Memory B cell (primary cell): ENCODE measurements around the gene NPDC1.

Experiments
- ATAC-seq: fragments of 150-1000 bp; cut with Tn5 transposase; 2 replicates; pipeline ENCODE4 v1.10.0; 2021; ENCODE audit warnings: low read depth, mild to moderate bottlenecking, moderate library complexity
- DNase-seq, 2 donors: peaks; one replicate each; pipeline ENCODE4 v3.0.0; 2022; ENCODE audit warnings: low spot score in 2 of 2
- H3K27ac Mint-ChIP-seq: one replicate; pipeline ENCODE4 v1.8.0; 2022; ENCODE audit warnings: mild to moderate bottlenecking, moderate library complexity, mixed read lengths
- H3K27me3 Mint-ChIP-seq: one replicate; pipeline ENCODE4 v1.8.0; 2022; ENCODE audit warnings: mixed read lengths
- H3K36me3 Mint-ChIP-seq: one replicate; pipeline ENCODE4 v1.8.0; 2022; ENCODE audit warnings: mild to moderate bottlenecking, mixed read lengths
- H3K4me1 Mint-ChIP-seq: one replicate; pipeline ENCODE4 v1.8.0; 2022; ENCODE audit warnings: mixed read lengths
- H3K4me3 Mint-ChIP-seq: one replicate; pipeline ENCODE4 v1.8.0; 2022; ENCODE audit warnings: mild to moderate bottlenecking, moderate library complexity, mixed read lengths
- H3K9me3 Mint-ChIP-seq: one replicate; pipeline ENCODE4 v1.8.0; 2022; ENCODE audit warnings: mixed read lengths

NPDC1 gene

DNA sequence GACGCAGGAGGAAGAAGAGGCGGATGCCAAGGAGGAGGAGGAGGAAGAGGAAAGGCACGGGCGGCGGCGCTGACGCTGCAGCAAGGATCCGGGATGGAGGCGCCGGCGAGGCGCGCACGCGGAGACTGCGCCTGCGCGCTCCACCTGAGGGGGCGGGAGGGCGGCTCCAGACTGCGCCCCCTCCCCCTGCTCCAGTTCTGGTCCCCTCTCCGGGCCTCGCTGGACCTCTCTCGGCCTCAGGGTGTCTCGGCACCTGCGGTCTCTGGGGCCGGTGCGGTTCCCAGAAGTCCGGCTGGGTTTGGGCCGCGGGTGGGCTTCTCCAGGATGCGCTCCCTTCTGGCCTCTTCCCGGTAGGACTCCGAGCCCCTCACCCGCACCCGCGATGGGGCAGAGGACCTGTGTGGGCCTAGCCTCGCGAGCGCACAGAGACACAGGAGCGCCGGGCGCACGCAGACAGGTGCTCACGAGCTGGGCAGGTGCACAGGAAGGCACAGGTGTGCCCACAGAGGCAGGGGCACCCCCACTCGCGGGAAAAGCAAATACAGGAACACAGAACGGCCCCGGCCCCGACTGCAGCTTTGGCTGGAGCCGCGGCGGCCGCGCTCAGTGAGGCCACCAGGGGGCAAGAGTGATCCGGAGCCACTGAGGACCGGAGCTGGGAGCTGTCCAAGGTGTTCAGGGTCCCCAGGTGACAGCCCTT, at the start of gene NPDC1:
Gene NPDC1, minus strand, starts transcription at position 90 of the 700 bp plus-strand sequence. CDS start 188 bp downstream, outside the sequence.
- Mint-ChIP-seq H3K27me3 (peaks cover 20% of the 10 kb centered on the region), H3K9me3 (no peaks in the 10 kb centered on the region), H3K4me1 (peaks cover 7% of the 10 kb centered on the region), H3K27ac (no peak within 1 kb of the TSS), H3K4me3 (peak within 1 kb of the TSS; percentile 37), H3K36me3 (no peaks in the 10 kb centered on the region)
- DNase-seq (peak; percentile 84 to 90), ATAC-seq (peak; percentile 91)

DNA sequence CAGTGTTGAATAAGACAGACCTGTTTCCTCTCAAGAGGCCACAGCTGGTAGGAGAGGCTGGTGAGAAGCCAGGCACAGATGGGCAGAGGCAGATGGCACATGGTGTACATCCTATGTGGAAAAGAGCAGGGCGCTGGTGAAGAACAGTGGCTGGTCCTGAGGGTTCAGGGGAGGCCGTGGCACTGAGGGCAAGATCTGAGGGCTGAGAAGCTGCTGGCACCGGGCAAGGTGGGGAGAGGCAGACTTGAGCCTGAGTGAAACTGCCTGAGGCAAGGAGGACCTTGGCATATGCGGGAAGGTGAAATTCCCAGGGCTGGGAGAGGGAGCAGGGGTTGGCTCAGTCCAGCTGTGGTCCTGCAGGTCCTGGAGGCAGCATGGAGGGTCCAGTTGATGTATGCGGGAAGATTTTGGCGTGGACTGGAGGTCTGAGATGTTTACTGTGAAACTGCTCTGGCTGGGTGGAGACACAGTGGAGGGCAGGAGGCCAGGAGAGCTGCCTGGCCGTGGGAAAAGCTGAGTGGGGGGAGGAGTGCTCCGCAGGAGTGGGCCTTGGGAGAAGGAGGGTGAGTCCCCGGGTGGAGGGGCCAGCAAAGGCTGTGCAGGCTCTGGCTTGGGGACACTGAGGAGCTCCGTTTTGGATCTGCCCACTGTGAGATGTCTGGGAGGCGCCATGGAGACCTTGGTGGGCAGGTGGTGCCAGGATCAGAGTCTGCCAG, 43.4 kb upstream of the NPDC1 start:
- no peaks in the 10 kb centered on the region for H3K27me3 Mint-ChIP-seq
- peak overlapping the region; percentile 2 for H3K27ac Mint-ChIP-seq
- H3K4me1 Mint-ChIP-seq, result peaks cover 30% of the 10 kb centered on the region
- ATAC-seq (no peak), DNase-seq (no peak)
- peaks cover 13% of the 10 kb centered on the region for H3K36me3 Mint-ChIP-seq
- H3K9me3 Mint-ChIP-seq, result no peaks in the 10 kb centered on the region
- no peak overlapping the region for H3K4me3 Mint-ChIP-seq

DNA sequence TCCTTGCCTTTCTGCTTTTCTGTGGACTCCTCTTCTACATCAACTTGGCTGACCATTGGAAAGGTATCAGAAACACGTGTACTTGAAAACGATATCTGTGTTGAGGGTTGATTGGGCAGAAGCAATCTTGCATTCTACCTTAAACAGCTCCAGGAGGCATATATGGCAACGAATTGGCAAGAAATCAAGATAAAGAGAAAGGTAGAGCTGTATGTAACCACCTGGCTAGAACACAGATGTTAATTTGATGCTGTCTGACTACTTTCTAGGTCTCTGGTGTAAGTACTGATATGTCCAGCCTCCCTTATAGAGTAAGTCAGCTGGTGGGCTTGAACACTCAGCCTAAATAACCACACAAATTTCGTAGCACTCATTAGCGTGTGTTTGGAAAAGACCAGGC, 42.1 kb upstream of the NPDC1 start:
- no peak for DNase-seq
- Mint-ChIP-seq H3K4me1 (peaks cover 31% of the 10 kb centered on the region), H3K27ac (peak overlapping the region; percentile 84), H3K9me3 (no peaks in the 10 kb centered on the region), H3K27me3 (no peaks in the 10 kb centered on the region), H3K4me3 (peak overlapping the region; percentile 86), H3K36me3 (peaks cover 11% of the 10 kb centered on the region)
- ATAC-seq, result no peak

DNA sequence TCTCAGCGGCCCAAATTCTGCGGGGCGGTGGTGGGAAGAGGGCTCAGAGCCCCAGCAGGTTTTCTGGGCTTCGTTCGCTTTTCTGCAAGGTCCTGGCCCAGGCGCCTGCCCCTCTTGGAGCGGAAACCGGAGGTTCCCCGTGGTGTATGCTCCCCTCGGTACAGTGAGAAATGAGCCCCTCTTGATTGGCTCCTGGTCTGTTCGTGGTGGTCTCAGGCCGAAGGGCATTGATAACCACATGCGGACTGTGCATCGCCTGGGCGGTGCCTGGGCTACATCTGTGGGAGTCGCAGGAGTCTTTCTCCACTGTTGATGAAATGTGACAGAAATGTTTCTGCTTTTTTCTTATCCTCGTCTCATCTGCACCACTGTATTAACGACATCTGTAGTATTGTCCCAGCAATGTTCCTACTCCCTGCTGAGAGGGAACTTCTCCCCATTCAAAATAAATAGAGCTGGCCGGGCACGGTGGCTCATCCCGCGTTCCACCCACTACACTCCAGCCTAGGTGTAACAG, 41.5 kb upstream of the NPDC1 start:
- Mint-ChIP-seq H3K27ac (peak overlapping the region; percentile 84), H3K27me3 (no peaks in the 10 kb centered on the region), H3K4me1 (peaks cover 31% of the 10 kb centered on the region), H3K36me3 (peaks cover 11% of the 10 kb centered on the region), H3K4me3 (peak overlapping the region; percentile 86), H3K9me3 (no peaks in the 10 kb centered on the region)
- no peak for DNase-seq
- no peak for ATAC-seq

GRCh38 chr9:137086531-137087408, 40.8 kb upstream of the NPDC1 start, which contains the start of gene MAN1B1:
TSS of gene MAN1B1 (plus strand) at chr9:137086985. CDS start at chr9:137087000, 15 bp downstream.
- no peaks in the 10 kb centered on the region for H3K27me3 Mint-ChIP-seq

DNA sequence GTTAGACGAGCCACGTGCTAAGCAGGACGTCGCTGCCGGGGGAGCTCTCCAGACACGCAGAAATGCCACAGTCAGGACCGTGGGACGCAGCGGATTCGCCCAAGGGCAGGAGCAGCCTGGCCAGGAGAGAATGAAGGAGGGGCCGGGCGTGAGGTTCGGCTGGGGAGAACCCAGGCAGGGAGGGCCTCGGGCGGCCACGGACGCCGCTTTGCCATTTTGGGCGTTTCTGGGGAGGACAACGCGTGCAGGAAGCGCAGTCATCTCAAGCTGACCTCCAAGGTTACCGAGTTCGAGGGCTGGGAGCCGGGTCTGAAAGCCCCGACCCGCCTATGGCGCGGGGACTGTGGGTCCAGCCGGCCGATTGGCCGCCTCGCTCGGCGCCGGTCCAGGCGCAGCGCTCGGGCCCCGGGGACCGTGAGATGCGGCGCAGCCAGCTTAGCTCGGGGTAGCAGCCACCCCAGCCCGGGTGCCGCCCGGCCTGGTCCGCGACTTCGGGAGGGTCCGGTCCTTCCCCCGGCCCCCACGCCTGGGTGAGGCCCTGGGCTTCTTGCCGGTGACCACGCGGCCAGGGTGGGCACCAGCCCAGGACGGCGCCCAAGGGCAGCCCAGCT, 40.0 kb upstream of the NPDC1 start:
- H3K36me3 Mint-ChIP-seq, result peaks cover 6% of the 10 kb centered on the region
- peak overlapping the region; percentile 91 for H3K4me3 Mint-ChIP-seq
- H3K4me1 Mint-ChIP-seq, result peaks cover 29% of the 10 kb centered on the region
- no peaks in the 10 kb centered on the region for H3K9me3 Mint-ChIP-seq
- H3K27ac Mint-ChIP-seq, result peak overlapping the region; percentile 88
- ATAC-seq (peak; percentile 2), DNase-seq (no peak)
- H3K27me3 Mint-ChIP-seq, result no peaks in the 10 kb centered on the region

More at GRCh38 chr9:137086531-137087408, 40.8 kb upstream of the NPDC1 start, which contains the start of gene MAN1B1:
- ATAC-seq (peak; percentile 76), DNase-seq (peak; percentile 95 to 98)
- H3K9me3 Mint-ChIP-seq, result no peaks in the 10 kb centered on the region
- peaks cover 31% of the 10 kb centered on the region for H3K4me1 Mint-ChIP-seq
- H3K36me3 Mint-ChIP-seq, result peaks cover 9% of the 10 kb centered on the region
- peak within 1 kb of the TSS; percentile 88 for H3K27ac Mint-ChIP-seq
- H3K4me3 Mint-ChIP-seq, result peak within 1 kb of the TSS; percentile 91

- Mint-ChIP-seq H3K4me1 (peaks cover 28% of the 10 kb centered on the region), H3K27me3 (no peaks in the 10 kb centered on the region), H3K27ac (no peak overlapping the region), H3K9me3 (no peaks in the 10 kb centered on the region), H3K36me3 (peaks cover 8% of the 10 kb centered on the region), H3K4me3 (no peak overlapping the region)
- no peak for ATAC-seq
- no peak for DNase-seq
Observed at GRCh38 chr9:137084526-137084925, 38.5 kb upstream of the NPDC1 start.

- no peak overlapping the region for H3K27ac Mint-ChIP-seq
- H3K4me3 Mint-ChIP-seq, result no peak overlapping the region
- H3K27me3 Mint-ChIP-seq, result no peaks in the 10 kb centered on the region
- no peak for ATAC-seq
- H3K4me1 Mint-ChIP-seq, result peaks cover 20% of the 10 kb centered on the region
- DNase-seq, result no peak
- H3K9me3 Mint-ChIP-seq, result no peaks in the 10 kb centered on the region
- peaks cover 3% of the 10 kb centered on the region for H3K36me3 Mint-ChIP-seq
Observed at GRCh38 chr9:137083394-137084004, 37.5 kb upstream of the NPDC1 start.

GRCh38 chr9:137082925-137083290, 36.9 kb upstream of the NPDC1 start:
- no peaks in the 10 kb centered on the region for H3K27me3 Mint-ChIP-seq
- H3K36me3 Mint-ChIP-seq, result peaks cover 3% of the 10 kb centered on the region
- H3K27ac Mint-ChIP-seq, result no peak overlapping the region
- H3K9me3 Mint-ChIP-seq, result no peaks in the 10 kb centered on the region
- ATAC-seq, result no peak
- no peak for DNase-seq
- peaks cover 15% of the 10 kb centered on the region for H3K4me1 Mint-ChIP-seq
- no peak overlapping the region for H3K4me3 Mint-ChIP-seq

- H3K27me3 Mint-ChIP-seq, result no peaks in the 10 kb centered on the region
- H3K9me3 Mint-ChIP-seq, result no peaks in the 10 kb centered on the region
- peaks cover 3% of the 10 kb centered on the region for H3K36me3 Mint-ChIP-seq
- no peak overlapping the region for H3K27ac Mint-ChIP-seq
- DNase-seq, result no peak
- no peak overlapping the region for H3K4me3 Mint-ChIP-seq
- ATAC-seq, result no peak
- H3K4me1 Mint-ChIP-seq, result peaks cover 10% of the 10 kb centered on the region
Observed at GRCh38 chr9:137082222-137082924, 36.4 kb upstream of the NPDC1 start.

- Mint-ChIP-seq H3K27ac (no peak overlapping the region), H3K4me3 (peak overlapping the region; percentile 58), H3K27me3 (no peaks in the 10 kb centered on the region), H3K4me1 (peaks cover 6% of the 10 kb centered on the region), H3K36me3 (peaks cover 3% of the 10 kb centered on the region), H3K9me3 (no peaks in the 10 kb centered on the region)
- ATAC-seq (no peak), DNase-seq (no peak)
Observed at GRCh38 chr9:137080260-137081122, 34.5 kb upstream of the NPDC1 start.

DNA sequence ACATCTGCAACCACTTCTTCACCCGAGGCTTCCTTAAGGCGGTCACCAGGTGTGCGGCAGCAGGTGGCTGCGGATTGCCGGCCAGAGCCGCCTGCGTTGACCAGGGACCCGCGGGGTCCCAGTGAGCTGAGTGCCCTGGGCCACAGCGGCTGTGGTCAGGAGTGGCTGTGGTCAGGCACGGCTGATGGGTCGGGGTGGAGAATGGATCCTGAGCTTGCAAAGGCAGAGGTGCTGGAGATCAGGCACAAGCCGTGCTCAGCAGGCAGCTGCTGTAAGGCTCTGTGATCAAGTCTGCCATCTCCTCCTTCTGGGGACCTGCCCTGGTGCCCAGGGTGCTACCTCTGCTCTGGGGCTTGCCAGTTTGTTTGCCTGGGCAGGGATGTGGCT, 33.4 kb upstream of the NPDC1 start:
- Mint-ChIP-seq H3K4me3 (no peak overlapping the region), H3K27me3 (no peaks in the 10 kb centered on the region), H3K27ac (no peak overlapping the region), H3K36me3 (peaks cover 3% of the 10 kb centered on the region), H3K9me3 (no peaks in the 10 kb centered on the region), H3K4me1 (peaks cover 11% of the 10 kb centered on the region)
- DNase-seq (no peak), ATAC-seq (no peak)
